Left renal pelvis (tissue), 4 donors: ENCODE results near the gene CD55. TPM values are rescaled to one million over a fixed set of nuclear protein-coding genes. Genes with fewer than 3 reads are reported as not detected.

Source experiments
- DNase-seq, 4 donors: peaks; one replicate each; pipeline ENCODE4 v3.0.0-alpha.2; 2013; ENCODE audit warnings: low read depth in 4 of 4, low spot score in 3 of 4
- polyA plus RNA-seq, 4 donors: library from polyadenylated mRNA; unstranded; fragments of 120-200 nt; gene quantifications; one replicate each; pipeline ENCODE4 v1.2.1, GENCODE V29; 2013; ENCODE audit not compliant: insufficient read length in 4 of 4

The CD55 gene
- polyA plus RNA-seq, 4 donors: 48.6 to 68.5 (median 58.6) TPM

GRCh38 chr1:207355513-207356295 is 34.2 kb downstream of the CD55 start:
- DNase-seq: no peak

GRCh38 chr1:207361029-207361428 is 39.6 kb downstream of the CD55 start:
- no peak for DNase-seq

GRCh38 chr1:207361889-207362288 is 40.4 kb downstream of the CD55 start:
- no peak for DNase-seq

GRCh38 chr1:207362962-207363860 is 41.7 kb downstream of the CD55 start:
- no peak for DNase-seq

GRCh38 chr1:207363871-207364270 is 42.4 kb downstream of the CD55 start:
- DNase-seq: no peak

GRCh38 chr1:207364614-207365013 is 43.1 kb downstream of the CD55 start:
- DNase-seq: no peak

- no peak for DNase-seq
Measured at GRCh38 chr1:207365063-207365462, 43.6 kb downstream of the CD55 start.

- no peak for DNase-seq
Measured at GRCh38 chr1:207366022-207366421, 44.5 kb downstream of the CD55 start.

GRCh38 chr1:207388721-207389120 is 67.2 kb downstream of the CD55 start:
- no peak for DNase-seq

- no peak for DNase-seq
Measured at GRCh38 chr1:207389728-207390464, 68.4 kb downstream of the CD55 start.

- no peak for DNase-seq
Measured at GRCh38 chr1:207393610-207394009, 72.1 kb downstream of the CD55 start.

- DNase-seq: no peak
Measured at GRCh38 chr1:207396168-207396746, 74.8 kb downstream of the CD55 start.

GRCh38 chr1:207397525-207397926 is 76.0 kb downstream of the CD55 start:
- DNase-seq: no peak

GRCh38 chr1:207398986-207399385 is 77.5 kb downstream of the CD55 start:
- no peak for DNase-seq

GRCh38 chr1:207401578-207401977 is 80.1 kb downstream of the CD55 start:
- no peak for DNase-seq

- DNase-seq: no peak
Measured at GRCh38 chr1:207402744-207403143, 81.3 kb downstream of the CD55 start.

GRCh38 chr1:207404849-207405525 is 83.5 kb downstream of the CD55 start:
- DNase-seq: peak; percentile 33 to 48 (median 46)

GRCh38 chr1:207405814-207406213 is 84.3 kb downstream of the CD55 start:
- DNase-seq: no peak

- no peak for DNase-seq
Measured at GRCh38 chr1:207407655-207408260, 86.3 kb downstream of the CD55 start.
